GM19193 (cell line): ENCODE data around the gene RYR3.

Experiments used
- POLR2A ChIP-seq: IDR thresholded peaks from 4 replicates; pipeline ENCODE4 v1.6.1; 2011; ENCODE audit not compliant: insufficient read depth, insufficient read length; ENCODE audit errors: extremely low read depth

Gene RYR3

GRCh38 chr15:33310481-33311311, at the start of gene RYR3:
Gene RYR3, plus strand, starts transcription at chr15:33310967. Its CDS starts 79 bp downstream, at chr15:33311046.
- no peak for TF ChIP-seq POLR2A

DNA sequence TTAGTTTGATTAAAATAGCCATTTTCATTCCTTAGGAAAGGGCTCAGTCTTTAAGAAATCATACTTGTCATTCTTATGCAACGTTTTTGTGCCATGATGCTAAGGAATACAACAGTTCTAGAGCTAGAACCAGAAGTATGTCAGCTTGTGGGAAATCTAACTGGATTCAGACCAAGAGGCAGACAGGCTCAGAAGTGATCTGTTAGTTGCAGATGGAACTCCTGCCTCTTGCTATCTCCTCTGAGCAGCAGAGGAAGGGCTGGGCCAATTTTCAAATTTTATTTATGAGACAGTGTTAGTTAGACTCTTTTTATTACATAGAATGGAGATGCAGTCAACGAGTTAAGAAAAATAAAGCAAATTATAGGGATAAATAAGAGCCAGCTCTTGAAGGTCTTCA, 48.5 kb upstream of the RYR3 start:
- TF ChIP-seq POLR2A = no peak

GRCh38 chr15:33277689-33278088, 33.1 kb upstream of the RYR3 start:
- no peak for TF ChIP-seq POLR2A

DNA sequence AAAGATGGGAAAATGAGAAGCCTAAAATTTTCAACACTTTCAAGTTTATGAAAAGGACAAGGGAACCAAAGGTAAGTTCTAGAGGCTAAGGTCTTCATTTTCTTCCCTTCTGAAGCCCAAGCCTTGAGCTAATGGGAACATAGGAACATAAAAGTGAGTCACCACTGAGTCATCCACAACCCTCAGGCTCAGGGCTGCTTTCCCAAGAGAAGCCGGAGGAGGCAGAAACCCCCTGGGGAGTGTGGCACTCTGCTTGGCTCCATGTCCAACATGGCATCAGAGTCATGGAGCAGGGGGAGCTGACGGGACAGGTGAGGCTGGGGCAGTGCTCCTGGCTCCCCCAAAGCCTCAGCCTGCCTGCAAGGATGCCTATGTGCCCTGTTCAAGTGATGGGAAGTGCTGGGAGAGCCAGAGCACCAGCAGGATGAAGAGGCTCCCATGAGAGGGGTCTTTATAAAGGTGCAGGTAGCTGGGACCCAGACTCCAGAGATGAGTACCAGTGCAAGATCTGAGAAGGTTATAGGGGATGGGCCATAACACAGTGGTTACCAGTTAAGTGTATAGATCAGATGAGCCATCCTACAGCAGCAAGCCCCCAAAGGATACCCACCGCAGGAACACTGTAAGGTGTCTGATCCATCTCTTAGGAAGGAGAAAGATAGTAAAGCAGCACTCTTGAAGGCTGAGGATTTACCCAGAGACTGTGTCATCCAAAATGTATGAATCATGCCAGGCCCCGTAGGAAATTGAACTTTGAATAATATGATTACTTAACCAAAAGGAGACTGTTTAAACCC, 31.8 kb upstream of the RYR3 start:
- TF ChIP-seq POLR2A = no peak

DNA sequence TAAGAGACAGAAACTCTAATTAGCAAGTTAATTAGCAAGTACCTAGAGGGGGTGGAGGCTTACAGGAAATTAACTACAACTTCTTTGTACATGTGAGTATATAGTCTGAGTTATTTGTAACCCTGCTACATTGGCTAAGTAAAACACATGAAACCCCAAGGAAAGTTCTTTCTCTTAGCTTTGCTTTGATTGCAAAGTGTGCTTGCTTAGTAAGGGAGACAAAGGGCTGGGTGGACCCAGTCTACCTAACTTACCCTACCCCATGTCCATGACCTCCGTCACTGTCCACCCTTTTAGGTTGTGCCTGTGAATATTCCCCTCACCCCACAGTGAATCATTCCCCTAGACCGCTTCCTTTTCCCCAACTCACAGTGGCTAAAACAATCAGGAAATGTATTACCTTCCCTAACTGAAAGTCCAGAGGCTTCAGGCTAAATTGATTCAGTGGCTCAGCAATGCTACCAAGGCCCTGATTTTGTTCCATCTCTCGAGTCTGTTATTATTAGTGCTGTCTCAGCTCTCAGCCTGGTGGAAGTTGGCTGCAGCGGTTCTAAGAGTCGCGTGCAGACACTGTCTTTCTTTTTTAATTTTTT, 31.1 kb upstream of the RYR3 start:
- TF ChIP-seq POLR2A = no peak

GRCh38 chr15:33282226-33283020, 28.3 kb upstream of the RYR3 start:
- TF ChIP-seq POLR2A = no peak

- no peak for TF ChIP-seq POLR2A
Measured at GRCh38 chr15:33283576-33283975, 27.2 kb upstream of the RYR3 start.

DNA sequence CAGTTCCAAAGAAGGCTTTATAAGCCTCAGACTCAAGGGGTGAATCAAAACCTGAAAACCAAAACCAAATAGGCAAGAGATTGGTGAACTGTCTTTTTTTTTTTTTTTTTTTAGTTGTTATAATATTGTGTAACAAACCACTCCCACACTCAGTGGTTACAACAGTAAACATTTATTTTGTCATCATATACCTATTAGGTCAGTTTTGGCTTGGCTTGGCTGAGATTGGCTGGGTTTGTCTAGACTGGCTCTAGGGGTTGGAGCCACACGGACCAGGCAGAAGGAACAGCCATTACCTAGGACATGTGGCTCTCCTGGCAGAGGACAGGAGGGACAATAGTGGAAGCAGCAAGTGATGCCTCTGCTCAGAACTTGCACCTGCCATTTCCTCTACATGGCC, 26.4 kb upstream of the RYR3 start:
- TF ChIP-seq POLR2A = no peak

- TF ChIP-seq POLR2A = no peak
Measured at GRCh38 chr15:33292717-33293307, 18.0 kb upstream of the RYR3 start.

GRCh38 chr15:33293713-33294334, 16.9 kb upstream of the RYR3 start:
- no peak for TF ChIP-seq POLR2A

GRCh38 chr15:33296050-33296449, 14.7 kb upstream of the RYR3 start:
- TF ChIP-seq POLR2A = no peak

GRCh38 chr15:33296856-33297255, 13.9 kb upstream of the RYR3 start:
- no peak for TF ChIP-seq POLR2A

DNA sequence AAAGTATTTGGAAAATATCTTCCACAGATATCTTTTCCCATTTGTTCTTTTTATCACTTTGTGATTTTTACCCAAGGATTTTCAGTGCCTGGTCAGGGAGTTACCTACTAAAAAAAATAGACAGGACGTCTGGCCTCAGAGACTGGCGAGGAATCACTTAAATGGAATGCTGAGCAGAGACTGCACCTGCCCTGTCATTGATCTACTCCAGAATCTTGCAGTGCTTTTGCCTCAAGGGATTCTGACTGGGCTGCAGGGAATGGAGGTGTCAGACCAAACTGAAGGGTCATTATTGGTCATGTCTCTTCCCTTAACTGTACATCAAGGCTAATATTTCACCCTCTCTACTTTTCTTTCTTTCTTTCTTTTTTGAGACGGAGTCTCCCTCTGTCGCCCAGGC, 12.1 kb upstream of the RYR3 start:
- no peak for TF ChIP-seq POLR2A

DNA sequence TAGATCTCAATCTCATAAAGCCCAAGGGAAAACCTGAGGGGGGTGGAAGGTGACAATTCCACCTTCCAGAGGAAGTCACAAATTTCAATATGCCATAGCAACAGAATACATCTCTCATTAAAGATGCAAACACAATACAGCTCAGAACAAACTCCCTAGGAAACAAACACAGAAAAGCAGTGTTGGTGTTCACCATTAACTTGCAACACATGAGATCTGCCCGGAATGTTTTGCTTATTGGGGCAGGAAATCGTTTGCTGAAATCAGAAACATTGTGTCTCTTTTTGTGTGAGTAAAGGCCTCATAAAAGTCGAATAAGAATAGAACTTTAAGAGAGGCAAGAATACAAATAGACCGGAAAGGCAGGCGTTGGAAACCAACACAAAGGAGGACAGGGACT, 5.8 kb upstream of the RYR3 start:
- no peak for TF ChIP-seq POLR2A
